ENCODE data around the gene FGF14.

The FGF14 gene

GRCh38 chr13:101979825-101980224 is 422.0 kb downstream of the FGF14 start:
- no peak overlapping the region for H3K9ac ChIP-seq (ENCODE audit: low read depth, low read length, poor library complexity)
- H3K14ac ChIP-seq (ENCODE audit: low read length): no peak overlapping the region
- H3K27me3 ChIP-seq (ENCODE audit: control insufficient read depth in 3 of 3, insufficient read depth in 3 of 3, low read depth in 1 of 3, low read length in 3 of 3): no peaks in the 10 kb centered on the region
- H4K91ac ChIP-seq (ENCODE audit: low read depth, low read length, poor library complexity): no peak overlapping the region
- no peak overlapping the region for H2BK12ac ChIP-seq (ENCODE audit: low read length)
- no peak overlapping the region for H2BK5ac ChIP-seq (ENCODE audit: low read length)
- H3K4me3 ChIP-seq (ENCODE audit: low read length in 2 of 2): no peak overlapping the region
- no peak overlapping the region for H3K23ac ChIP-seq (ENCODE audit: low read depth, low read length, poor library complexity)
- no peaks in the 10 kb centered on the region for H3K79me1 ChIP-seq (ENCODE audit: low read depth, low read length)
- H4K8ac ChIP-seq (ENCODE audit: low read depth, low read length): no peak overlapping the region
- no CpG with 5 or more reads among the region's 3 CpGs for WGBS, 2 donors (ENCODE audit: extremely low coverage in 2 of 2, insufficient read length in 2 of 2, insufficient replicate concordance in 1 of 2)
- no peak overlapping the region for H2AK5ac ChIP-seq (ENCODE audit: low read depth, low read length)
- H3K4me1 ChIP-seq (ENCODE audit: control insufficient read depth in 2 of 2, insufficient read depth in 1 of 2, low read depth in 1 of 2, low read length in 2 of 2): peaks cover 0 to 2% of the 10 kb centered on the region in 2 donors
- no peak overlapping the region for H3K4me2 ChIP-seq (ENCODE audit: insufficient read depth, low read length, poor library complexity, severe bottlenecking)
- H2BK15ac ChIP-seq (ENCODE audit: low read length): no peak overlapping the region
- H3K27ac ChIP-seq (replicated peaks; ENCODE audit: low read length): no peak overlapping the region
- no peaks in the 10 kb centered on the region for H3K36me3 ChIP-seq (replicated peaks in 1 of 2; ENCODE audit: control insufficient read depth in 2 of 2, insufficient read depth in 2 of 2, low read length in 2 of 2)
- no peak for DNase-seq (ENCODE audit: low spot score)
- no peak overlapping the region for H2AFZ ChIP-seq (ENCODE audit: low read length)
- no peak overlapping the region for H3K18ac ChIP-seq (ENCODE audit: low read length)
- H3K9me3 ChIP-seq (replicated peaks in 1 of 2; ENCODE audit: control insufficient read depth in 2 of 2, insufficient read depth in 1 of 2, low read depth in 1 of 2, low read length in 2 of 2): no peaks in the 10 kb centered on the region
- no peak overlapping the region for H3K4ac ChIP-seq (ENCODE audit: low read length)
- H2BK120ac ChIP-seq (ENCODE audit: low read depth, low read length): no peak overlapping the region

- no peaks in the 10 kb centered on the region for H3K9me3 ChIP-seq (replicated peaks in 1 of 2; ENCODE audit: control insufficient read depth in 2 of 2, insufficient read depth in 1 of 2, low read depth in 1 of 2, low read length in 2 of 2)
- no peak overlapping the region for H3K9ac ChIP-seq (ENCODE audit: low read depth, low read length, poor library complexity)
- no peak overlapping the region for H3K27ac ChIP-seq (replicated peaks; ENCODE audit: low read length)
- no peak overlapping the region for H4K8ac ChIP-seq (ENCODE audit: low read depth, low read length)
- H2AFZ ChIP-seq (ENCODE audit: low read length): no peak overlapping the region
- no peak overlapping the region for H3K14ac ChIP-seq (ENCODE audit: low read length)
- H3K4ac ChIP-seq (ENCODE audit: low read length): no peak overlapping the region
- no peak overlapping the region for H3K4me2 ChIP-seq (ENCODE audit: insufficient read depth, low read length, poor library complexity, severe bottlenecking)
- H2BK15ac ChIP-seq (ENCODE audit: low read length): no peak overlapping the region
- H3K23ac ChIP-seq (ENCODE audit: low read depth, low read length, poor library complexity): no peak overlapping the region
- no peak overlapping the region for H3K18ac ChIP-seq (ENCODE audit: low read length)
- H3K4me1 ChIP-seq (ENCODE audit: control insufficient read depth in 2 of 2, insufficient read depth in 1 of 2, low read depth in 1 of 2, low read length in 2 of 2): peaks cover 0 to 2% of the 10 kb centered on the region in 2 donors
- DNase-seq (ENCODE audit: low spot score): no peak
- no peak overlapping the region for H3K4me3 ChIP-seq (ENCODE audit: low read length in 2 of 2)
- H2BK120ac ChIP-seq (ENCODE audit: low read depth, low read length): no peak overlapping the region
- no peaks in the 10 kb centered on the region for H3K79me1 ChIP-seq (ENCODE audit: low read depth, low read length)
- H4K91ac ChIP-seq (ENCODE audit: low read depth, low read length, poor library complexity): no peak overlapping the region
- H2BK5ac ChIP-seq (ENCODE audit: low read length): no peak overlapping the region
- H2BK12ac ChIP-seq (ENCODE audit: low read length): no peak overlapping the region
- no CpG with 5 or more reads among the region's 5 CpGs for WGBS, 2 donors (ENCODE audit: extremely low coverage in 2 of 2, insufficient read length in 2 of 2, insufficient replicate concordance in 1 of 2)
- no peaks in the 10 kb centered on the region for H3K27me3 ChIP-seq (ENCODE audit: control insufficient read depth in 3 of 3, insufficient read depth in 3 of 3, low read depth in 1 of 3, low read length in 3 of 3)
- H2AK5ac ChIP-seq (ENCODE audit: low read depth, low read length): no peak overlapping the region
- no peaks in the 10 kb centered on the region for H3K36me3 ChIP-seq (replicated peaks in 1 of 2; ENCODE audit: control insufficient read depth in 2 of 2, insufficient read depth in 2 of 2, low read length in 2 of 2)
These were observed 423.1 kb downstream of the FGF14 start for GRCh38 chr13:101978552-101979315.

GRCh38 chr13:101977475-101977874 is 424.4 kb downstream of the FGF14 start:
- Histone ChIP-seq H3K27ac (replicated peaks; ENCODE audit: low read length) (no peak overlapping the region), H4K91ac (ENCODE audit: low read depth, low read length, poor library complexity) (no peak overlapping the region), H3K79me1 (ENCODE audit: low read depth, low read length) (no peaks in the 10 kb centered on the region), H3K14ac (ENCODE audit: low read length) (no peak overlapping the region), H2BK5ac (ENCODE audit: low read length) (no peak overlapping the region), H3K9ac (ENCODE audit: low read depth, low read length, poor library complexity) (no peak overlapping the region), H3K18ac (ENCODE audit: low read length) (no peak overlapping the region), H3K27me3 (ENCODE audit: control insufficient read depth in 3 of 3, insufficient read depth in 3 of 3, low read depth in 1 of 3, low read length in 3 of 3) (no peaks in the 10 kb centered on the region), H3K4me2 (ENCODE audit: insufficient read depth, low read length, poor library complexity, severe bottlenecking) (no peak overlapping the region), H3K4me3 (ENCODE audit: low read length in 2 of 2) (no peak overlapping the region), H2BK120ac (ENCODE audit: low read depth, low read length) (no peak overlapping the region), H2BK15ac (ENCODE audit: low read length) (no peak overlapping the region), H2BK12ac (ENCODE audit: low read length) (no peak overlapping the region), H3K23ac (ENCODE audit: low read depth, low read length, poor library complexity) (no peak overlapping the region), H3K4ac (ENCODE audit: low read length) (no peak overlapping the region), H4K8ac (ENCODE audit: low read depth, low read length) (no peak overlapping the region), H2AK5ac (ENCODE audit: low read depth, low read length) (no peak overlapping the region), H3K4me1 (ENCODE audit: control insufficient read depth in 2 of 2, insufficient read depth in 1 of 2, low read depth in 1 of 2, low read length in 2 of 2) (peaks cover 0 to 3% of the 10 kb centered on the region in 2 donors), H3K36me3 (replicated peaks in 1 of 2; ENCODE audit: control insufficient read depth in 2 of 2, insufficient read depth in 2 of 2, low read length in 2 of 2) (no peaks in the 10 kb centered on the region), H2AFZ (ENCODE audit: low read length) (no peak overlapping the region), H3K9me3 (replicated peaks in 1 of 2; ENCODE audit: control insufficient read depth in 2 of 2, insufficient read depth in 1 of 2, low read depth in 1 of 2, low read length in 2 of 2) (no peaks in the 10 kb centered on the region)
- no peak for DNase-seq (ENCODE audit: low spot score)
- WGBS, 2 donors (ENCODE audit: extremely low coverage in 2 of 2, insufficient read length in 2 of 2, insufficient replicate concordance in 1 of 2): no CpG with 5 or more reads among the region's 3 CpGs

- Histone ChIP-seq H4K8ac (ENCODE audit: low read depth, low read length) (no peak overlapping the region), H3K27ac (replicated peaks; ENCODE audit: low read length) (no peak overlapping the region), H3K18ac (ENCODE audit: low read length) (no peak overlapping the region), H3K4me3 (ENCODE audit: low read length in 2 of 2) (no peak overlapping the region), H4K91ac (ENCODE audit: low read depth, low read length, poor library complexity) (no peak overlapping the region), H3K79me1 (ENCODE audit: low read depth, low read length) (no peaks in the 10 kb centered on the region), H2BK5ac (ENCODE audit: low read length) (no peak overlapping the region), H2BK15ac (ENCODE audit: low read length) (no peak overlapping the region), H3K4me2 (ENCODE audit: insufficient read depth, low read length, poor library complexity, severe bottlenecking) (no peak overlapping the region), H2AFZ (ENCODE audit: low read length) (no peak overlapping the region), H2BK120ac (ENCODE audit: low read depth, low read length) (no peak overlapping the region), H3K27me3 (ENCODE audit: control insufficient read depth in 3 of 3, insufficient read depth in 3 of 3, low read depth in 1 of 3, low read length in 3 of 3) (no peaks in the 10 kb centered on the region), H3K4me1 (ENCODE audit: control insufficient read depth in 2 of 2, insufficient read depth in 1 of 2, low read depth in 1 of 2, low read length in 2 of 2) (peaks cover 0 to 13% of the 10 kb centered on the region in 2 donors), H3K23ac (ENCODE audit: low read depth, low read length, poor library complexity) (no peak overlapping the region), H3K4ac (ENCODE audit: low read length) (no peak overlapping the region), H2AK5ac (ENCODE audit: low read depth, low read length) (no peak overlapping the region), H3K9me3 (replicated peaks in 1 of 2; ENCODE audit: control insufficient read depth in 2 of 2, insufficient read depth in 1 of 2, low read depth in 1 of 2, low read length in 2 of 2) (no peaks in the 10 kb centered on the region), H2BK12ac (ENCODE audit: low read length) (no peak overlapping the region), H3K9ac (ENCODE audit: low read depth, low read length, poor library complexity) (no peak overlapping the region), H3K36me3 (replicated peaks in 1 of 2; ENCODE audit: control insufficient read depth in 2 of 2, insufficient read depth in 2 of 2, low read length in 2 of 2) (no peaks in the 10 kb centered on the region), H3K14ac (ENCODE audit: low read length) (no peak overlapping the region)
- DNase-seq (ENCODE audit: low spot score): no peak
- no CpG with 5 or more reads among the region's 4 CpGs for WGBS, 2 donors (ENCODE audit: extremely low coverage in 2 of 2, insufficient read length in 2 of 2, insufficient replicate concordance in 1 of 2)
These were observed 429.7 kb downstream of the FGF14 start for GRCh38 chr13:101972191-101972590.

Data from neuronal stem cell (in vitro differentiated cells).